GM12878 (cell line): ENCODE results near the gene SUSD1. TPM values are rescaled to one million over a fixed set of nuclear protein-coding genes. Genes with fewer than 3 reads are reported as not detected.

Experiments used
- ATAC-seq: fragments of 200-7000 bp; cut with Tn5 transposase; 3 replicates; pipeline ENCODE4 v1.9.1; 2020; ENCODE audit warnings: mild to moderate bottlenecking, moderate library complexity
- BruUV-seq: library from RNA; stranded (reverse); fragments of 400-500 nt; replicated peaks from 2 replicates; lab custom pipeline; 2021; lab: Mats Ljungman, UMichigan
- CTCF ChIA-PET: fragments of 300-600 bp; sonication (Branson Sonifier 250); formaldehyde crosslinking; extraction: SDS; loops from one replicate; lab custom pipeline; 2021; ENCODE audit warnings: inconsistent platforms; lab: Yijun Ruan, JAX
- POLR2A ChIA-PET: fragments of 350-600 bp; formaldehyde crosslinking; extraction: SDS; loops from one replicate; lab custom pipeline; 2021; ENCODE audit warnings: inconsistent platforms; lab: Charles Lee
- RAD21 ChIA-PET: fragments of 300-600 bp; sonication (Branson Sonifier 250); formaldehyde crosslinking; loops from one replicate; lab custom pipeline; 2023; ENCODE audit warnings: antibody characterized with exemption; ENCODE audit not compliant: unreplicated experiment; lab: Charles Lee
- SMC1A ChIA-PET: fragments of 300-600 bp; sonication (Branson Sonifier 250); formaldehyde crosslinking; loops from one replicate; lab custom pipeline; 2023; ENCODE audit not compliant: unreplicated experiment, uncharacterized antibody; lab: Charles Lee
- DNase-seq: peaks from one replicate; pipeline ENCODE4 v3.0.0-alpha.2; 2011; ENCODE audit warnings: low read depth, low spot score
- FAIRE-seq: peaks from 3 replicates; lab custom pipeline; 2011; peaks lifted over from hg19 to GRCh38; lab: Jason Lieb, UNC
- H2AFZ ChIP-seq: 2 replicates; pipeline ENCODE4 v1.6.0; 2011; ENCODE audit warnings: low read depth, low read length, control low read depth; ENCODE audit not compliant: control insufficient read depth
- H3K27ac ChIP-seq: 2 replicates; pipeline ENCODE4 v1.5.1; 2011; ENCODE audit warnings: control low read depth; ENCODE audit not compliant: control insufficient read depth, insufficient read depth
- H3K27me3 ChIP-seq, 2 experiments: replicated peaks in 1 of 2; 2 replicates each; pipeline versions ENCODE4 v1.6.0 to v1.6.1; 2011; ENCODE audit warnings: low read length in 1 of 2; ENCODE audit not compliant: control insufficient read depth in 2 of 2, insufficient read depth in 2 of 2
- H3K36me3 ChIP-seq, 2 experiments: 2 replicates each; pipeline ENCODE4 v1.5.1; 2011; ENCODE audit warnings: low read length in 1 of 2; ENCODE audit not compliant: control insufficient read depth in 2 of 2, insufficient read depth in 2 of 2
- H3K4me1 ChIP-seq: 2 replicates; pipeline ENCODE4 v1.6.1; 2011; ENCODE audit warnings: mild to moderate bottlenecking, low read length, moderate library complexity, mixed read lengths; ENCODE audit not compliant: control insufficient read depth, insufficient read depth
- H3K4me2 ChIP-seq: 2 replicates; pipeline ENCODE4 v1.6.0; 2011; ENCODE audit warnings: control low read depth; ENCODE audit not compliant: control insufficient read depth, insufficient read depth
- H3K4me3 ChIP-seq: fragments of 200-600 bp; sonication (generic); 2 replicates; pipeline ENCODE4 v1.5.1; 2016
- H3K79me2 ChIP-seq: 2 replicates; pipeline ENCODE4 v1.6.0; 2011; ENCODE audit warnings: low read length; ENCODE audit not compliant: control insufficient read depth, insufficient read depth
- H3K9ac ChIP-seq: 2 replicates; pipeline ENCODE4 v1.8.0; 2011; ENCODE audit warnings: low read length, control low read depth, mixed read lengths; ENCODE audit not compliant: control insufficient read depth, insufficient read depth
- H3K9me3 ChIP-seq: replicated peaks from 3 replicates; pipeline ENCODE4 v1.5.1; 2011; ENCODE audit warnings: mild to moderate bottlenecking, low read length; ENCODE audit not compliant: control insufficient read depth, insufficient read depth
- H4K20me1 ChIP-seq: 2 replicates; pipeline ENCODE4 v1.6.0; 2011; ENCODE audit not compliant: control insufficient read depth, insufficient read depth
- ASH2L ChIP-seq: fragments of 300-600, 200-600 bp; sonication (generic); IDR thresholded peaks from 2 replicates; pipeline ENCODE4 v1.6.1; 2017; ENCODE audit warnings: low read depth, mild to moderate bottlenecking, borderline replicate concordance
- BHLHE40 ChIP-seq, 2 experiments: fragments of 450-650 bp in 1 of 2; IDR thresholded peaks; 2 replicates each; pipeline ENCODE4 v1.6.1; 2011 to 2017; ENCODE audit warnings: low read depth in 2 of 2, borderline replicate concordance in 1 of 2, improper control_type of control experiment in 1 of 2, low read length in 1 of 2, mild to moderate bottlenecking in 1 of 2
- BMI1 ChIP-seq: fragments of 450-650 bp; IDR thresholded peaks from 2 replicates; pipeline ENCODE4 v1.6.1; 2016; ENCODE audit warnings: mild to moderate bottlenecking, moderate library complexity, borderline replicate concordance
- CBX5 ChIP-seq: sonication (generic); IDR thresholded peaks from 2 replicates; pipeline ENCODE4 v1.6.1; 2016; ENCODE audit warnings: low read depth, moderate library complexity, mild to moderate bottlenecking, inconsistent platforms
- CEBPB ChIP-seq, 2 experiments: fragments of 150-350 bp in 1 of 2; IDR thresholded peaks; 2 replicates each; pipeline ENCODE4 v1.6.1; 2012 to 2014; ENCODE audit warnings: low read depth in 2 of 2, low read length in 2 of 2, borderline replicate concordance in 1 of 2, inconsistent platforms in 1 of 2
- CREM ChIP-seq: IDR thresholded peaks from 2 replicates; pipeline ENCODE4 v1.6.1; 2014; ENCODE audit warnings: antibody characterized with exemption, low read depth
- RELA ChIP-seq: fragments of 450-650 bp; IDR thresholded peaks from 2 replicates; pipeline ENCODE4 v1.8.0; 2014; ENCODE audit warnings: borderline replicate concordance; ENCODE audit not compliant: partially characterized antibody
- SUZ12 ChIP-seq: fragments of 200-600 bp; sonication (generic); IDR thresholded peaks from one replicate; pipeline ENCODE4 v1.6.1; 2018; ENCODE audit warnings: antibody characterized with exemption, mild to moderate bottlenecking; ENCODE audit not compliant: unreplicated experiment
- TCF7 ChIP-seq: IDR thresholded peaks from 2 replicates; pipeline ENCODE4 v1.6.1; 2014; ENCODE audit warnings: antibody characterized with exemption, borderline replicate concordance
- WGBS: methylation state at CpG from one replicate; pipeline ENCODE4 v1.1.6; 2016; ENCODE audit warnings: low lambda C conversion rate; ENCODE audit not compliant: insufficient replicate concordance, insufficient coverage; ENCODE audit errors: missing lambda C conversion rate; 5-methylcytosine and 5-hydroxymethylcytosine counted together
- in situ Hi-C: fragments of 300-500 bp; cut with MboI; formaldehyde crosslinking; loops from 9 replicates; pipeline ENCODE4 v1.14.3; 2018; ENCODE audit warnings: mixed read lengths
- intact Hi-C: fragments of 100-400 bp; cut with micrococcal nuclease; formaldehyde crosslinking; loops from one replicate; pipeline ENCODE4 v1.14.2; 2022; ENCODE audit not compliant: unreplicated experiment
- polyA plus RNA-seq, 11 experiments: library from polyadenylated mRNA; depleted of rRNA in 4 of 11; unstranded in 6 of 11; stranded (reverse) in 5 of 11; fragments of >200 nt; fragmentation: Nextera tagmentation in 4 of 11; fragmentation: Illumina TruSeq in 1 of 11; extraction: Ambion mirVana in 4 of 11; extraction: Trizol in 1 of 11; gene quantifications; 1 replicate in 1 of 11; 2 replicates in 10 of 11; pipeline versions ENCODE4 v1.2.1 to v1.2.3, GENCODE V29; 2011 to 2016; ENCODE audit warnings: inconsistent platforms in 2 of 11, missing spikeins in 2 of 11, low read depth in 1 of 11
- total RNA-seq, 4 experiments: library from RNA; depleted of rRNA in 3 of 4; stranded (reverse); fragments of >200 nt in 3 of 4; fragmentation: Illumina TruSeq in 1 of 4; extraction: Trizol in 1 of 4; gene quantifications; 2 replicates each; pipeline versions ENCODE4 v1.2.1 to v1.2.3, GENCODE V29; 2013 to 2021
- TF ChIP-seq, protein P1 (sequence below): IDR thresholded peaks from 2 replicates; pipeline ENCODE4 v1.6.1; 2012; ENCODE audit warnings: low read depth, low read length, improper control_type of control experiment
- TF ChIP-seq, protein P2 (sequence below): fragments of 450-650 bp; IDR thresholded peaks from 2 replicates; pipeline ENCODE4 v1.6.1; 2014; ENCODE audit warnings: mild to moderate bottlenecking
- TF ChIP-seq, protein P3 (sequence below): fragments of 450-650 bp; IDR thresholded peaks from 2 replicates; pipeline ENCODE4 v1.6.1; 2017; ENCODE audit warnings: mild to moderate bottlenecking, moderate library complexity
- TF ChIP-seq, protein P4 (sequence below): IDR thresholded peaks from 2 replicates; pipeline ENCODE4 v1.6.1; 2011; ENCODE audit warnings: low read depth, mild to moderate bottlenecking, low read length, moderate library complexity, borderline replicate concordance; ENCODE audit errors: extremely low read depth

SUSD1 gene
- total and polyA plus RNA-seq, 10 of the 15 experiments (the other 5 are each of a cell fraction or from before 2014, with no cell fraction given): 6.7 to 20.8 (median 13.2) TPM

DNA sequence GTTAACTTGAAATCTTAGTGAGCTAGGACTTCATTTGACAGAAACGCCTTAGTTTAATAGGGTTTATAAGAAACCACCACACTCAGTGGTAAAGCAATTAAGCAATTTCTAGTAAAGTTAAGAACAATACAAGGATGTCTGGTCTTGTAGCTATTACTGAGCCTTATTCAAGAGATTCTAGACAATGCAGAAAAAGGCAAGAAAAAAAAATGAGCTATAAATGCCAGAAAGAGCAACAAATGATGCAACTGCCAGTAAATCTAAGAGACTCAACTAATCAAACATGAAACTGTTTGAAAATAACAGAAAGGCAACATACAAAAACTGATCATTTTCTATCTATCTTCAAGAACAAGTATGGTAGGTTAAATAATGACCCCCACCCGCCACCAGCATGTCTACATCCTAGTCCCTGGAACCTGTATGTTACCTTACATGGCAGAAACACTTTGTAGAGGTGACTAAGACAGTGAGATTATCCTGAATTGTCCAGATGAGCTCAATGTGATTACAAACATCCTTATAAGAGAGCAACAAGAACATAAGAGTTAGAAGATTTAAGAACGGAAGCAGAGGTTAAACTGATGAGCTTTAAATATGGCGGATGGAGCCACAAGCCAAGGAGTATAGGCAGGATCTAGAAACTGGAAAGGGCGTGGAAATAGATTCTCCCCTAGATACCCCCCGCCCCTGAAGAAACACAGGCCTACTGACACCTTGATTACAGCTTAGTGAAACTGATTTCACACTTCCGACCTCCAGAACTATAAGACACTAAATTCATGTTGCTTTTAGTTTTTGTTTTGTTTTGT is 93.0 kb downstream of the SUSD1 start:
- Histone ChIP-seq H3K36me3 (no peaks in the 10 kb centered on the region), H3K4me3 (no peak overlapping the region), H3K9ac (no peak overlapping the region), H4K20me1 (no peaks in the 10 kb centered on the region), H3K79me2 (no peaks in the 10 kb centered on the region; the same call in 1 of the 2 replicates), H3K27me3 (no peaks in the 10 kb centered on the region), H3K4me2 (no peak overlapping the region), H3K4me1 (peaks cover 12% of the 10 kb centered on the region), H3K27ac (no peak overlapping the region), H2AFZ (no peak overlapping the region), H3K9me3 (no peaks in the 10 kb centered on the region)
- no TSS peak for BruUV-seq
- WGBS: 46% methylated on average over 7 of the region's 7 CpGs
- no peak for FAIRE-seq
- no peak for ATAC-seq
- intact Hi-C loops: loop anchor here (10.0 kb wide), 1 partner anchor 713 kb away; no protein-coding TSS in a partner anchor
- POLR2A ChIA-PET: interaction anchor here (0.6 to 1.2 kb wide), 3 partner anchors 12 to 274 kb away, joined by 3 to 5 read pairs (median 3); no protein-coding TSS in a partner anchor
- RAD21 ChIA-PET: interaction anchor here (0.8 to 17.7 kb wide), 11 partner anchors 8 to 504 kb away, joined by 3 to 339 read pairs (median 3); no protein-coding TSS in a partner anchor
- in situ Hi-C loops: no loop called here
- SMC1A ChIA-PET: interaction anchor here (0.8 to 5.1 kb wide), 16 partner anchors 10 to 326 kb away, joined by 3 to 22 read pairs (median 3); no protein-coding TSS in a partner anchor
- no peak for DNase-seq
- CTCF ChIA-PET: interaction anchor here (0.9 to 18.1 kb wide), 5 partner anchors 8 to 323 kb away, joined by 3 to 292 read pairs (median 4); no protein-coding TSS in a partner anchor
- TF ChIP-seq BMI1: no peak
- no peak for TF ChIP-seq CREM
- TF ChIP-seq, protein P1, sequence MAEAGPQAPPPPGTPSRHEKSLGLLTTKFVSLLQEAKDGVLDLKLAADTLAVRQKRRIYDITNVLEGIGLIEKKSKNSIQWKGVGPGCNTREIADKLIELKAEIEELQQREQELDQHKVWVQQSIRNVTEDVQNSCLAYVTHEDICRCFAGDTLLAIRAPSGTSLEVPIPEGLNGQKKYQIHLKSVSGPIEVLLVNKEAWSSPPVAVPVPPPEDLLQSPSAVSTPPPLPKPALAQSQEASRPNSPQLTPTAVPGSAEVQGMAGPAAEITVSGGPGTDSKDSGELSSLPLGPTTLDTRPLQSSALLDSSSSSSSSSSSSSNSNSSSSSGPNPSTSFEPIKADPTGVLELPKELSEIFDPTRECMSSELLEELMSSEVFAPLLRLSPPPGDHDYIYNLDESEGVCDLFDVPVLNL: no peak
- no peak for TF ChIP-seq ASH2L
- TF ChIP-seq CBX5: no peak
- TF ChIP-seq RELA: no peak
- TF ChIP-seq, protein P2, sequence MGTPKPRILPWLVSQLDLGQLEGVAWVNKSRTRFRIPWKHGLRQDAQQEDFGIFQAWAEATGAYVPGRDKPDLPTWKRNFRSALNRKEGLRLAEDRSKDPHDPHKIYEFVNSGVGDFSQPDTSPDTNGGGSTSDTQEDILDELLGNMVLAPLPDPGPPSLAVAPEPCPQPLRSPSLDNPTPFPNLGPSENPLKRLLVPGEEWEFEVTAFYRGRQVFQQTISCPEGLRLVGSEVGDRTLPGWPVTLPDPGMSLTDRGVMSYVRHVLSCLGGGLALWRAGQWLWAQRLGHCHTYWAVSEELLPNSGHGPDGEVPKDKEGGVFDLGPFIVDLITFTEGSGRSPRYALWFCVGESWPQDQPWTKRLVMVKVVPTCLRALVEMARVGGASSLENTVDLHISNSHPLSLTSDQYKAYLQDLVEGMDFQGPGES: no peak
- no peak for TF ChIP-seq SUZ12
- no peak for TF ChIP-seq BHLHE40 (IDR thresholded peaks at IDR 0.05; ENCODE audit: borderline replicate concordance in 1 of 2, low read depth in 2 of 2, low read length in 1 of 2)
- TF ChIP-seq, protein P3, sequence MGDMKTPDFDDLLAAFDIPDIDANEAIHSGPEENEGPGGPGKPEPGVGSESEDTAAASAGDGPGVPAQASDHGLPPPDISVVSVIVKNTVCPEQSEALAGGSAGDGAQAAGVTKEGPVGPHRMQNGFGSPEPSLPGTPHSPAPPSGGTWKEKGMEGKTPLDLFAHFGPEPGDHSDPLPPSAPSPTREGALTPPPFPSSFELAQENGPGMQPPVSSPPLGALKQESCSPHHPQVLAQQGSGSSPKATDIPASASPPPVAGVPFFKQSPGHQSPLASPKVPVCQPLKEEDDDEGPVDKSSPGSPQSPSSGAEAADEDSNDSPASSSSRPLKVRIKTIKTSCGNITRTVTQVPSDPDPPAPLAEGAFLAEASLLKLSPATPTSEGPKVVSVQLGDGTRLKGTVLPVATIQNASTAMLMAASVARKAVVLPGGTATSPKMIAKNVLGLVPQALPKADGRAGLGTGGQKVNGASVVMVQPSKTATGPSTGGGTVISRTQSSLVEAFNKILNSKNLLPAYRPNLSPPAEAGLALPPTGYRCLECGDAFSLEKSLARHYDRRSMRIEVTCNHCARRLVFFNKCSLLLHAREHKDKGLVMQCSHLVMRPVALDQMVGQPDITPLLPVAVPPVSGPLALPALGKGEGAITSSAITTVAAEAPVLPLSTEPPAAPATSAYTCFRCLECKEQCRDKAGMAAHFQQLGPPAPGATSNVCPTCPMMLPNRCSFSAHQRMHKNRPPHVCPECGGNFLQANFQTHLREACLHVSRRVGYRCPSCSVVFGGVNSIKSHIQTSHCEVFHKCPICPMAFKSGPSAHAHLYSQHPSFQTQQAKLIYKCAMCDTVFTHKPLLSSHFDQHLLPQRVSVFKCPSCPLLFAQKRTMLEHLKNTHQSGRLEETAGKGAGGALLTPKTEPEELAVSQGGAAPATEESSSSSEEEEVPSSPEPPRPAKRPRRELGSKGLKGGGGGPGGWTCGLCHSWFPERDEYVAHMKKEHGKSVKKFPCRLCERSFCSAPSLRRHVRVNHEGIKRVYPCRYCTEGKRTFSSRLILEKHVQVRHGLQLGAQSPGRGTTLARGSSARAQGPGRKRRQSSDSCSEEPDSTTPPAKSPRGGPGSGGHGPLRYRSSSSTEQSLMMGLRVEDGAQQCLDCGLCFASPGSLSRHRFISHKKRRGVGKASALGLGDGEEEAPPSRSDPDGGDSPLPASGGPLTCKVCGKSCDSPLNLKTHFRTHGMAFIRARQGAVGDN: no peak
- no peak for TF ChIP-seq TCF7
- TF ChIP-seq CEBPB (IDR thresholded peaks at IDR 0.05; ENCODE audit: borderline replicate concordance in 1 of 2, low read depth in 2 of 2, low read length in 2 of 2): no peak
- TF ChIP-seq, protein P4, sequence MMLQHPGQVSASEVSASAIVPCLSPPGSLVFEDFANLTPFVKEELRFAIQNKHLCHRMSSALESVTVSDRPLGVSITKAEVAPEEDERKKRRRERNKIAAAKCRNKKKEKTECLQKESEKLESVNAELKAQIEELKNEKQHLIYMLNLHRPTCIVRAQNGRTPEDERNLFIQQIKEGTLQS: no peak
